Heart left ventricle (tissue), 13 donors: ENCODE results near the gene LSAMP.

ENCODE experiments used
- CTCF ChIP-seq, 12 donors: fragments of 200-600 bp; sonication (generic) in 4 of 12; IDR thresholded peaks; one replicate each; pipeline versions ENCODE4 v1.5.0 to v1.8.0; 2018 to 2022; ENCODE audit warnings: antibody characterized with exemption in 12 of 12, mild to moderate bottlenecking in 5 of 12
- POLR2A ChIP-seq, 2 donors: fragments of 450-650 bp; IDR thresholded peaks; one replicate each; pipeline ENCODE4 v1.6.1; 2017; ENCODE audit warnings: antibody characterized with exemption in 2 of 2, mild to moderate bottlenecking in 2 of 2, moderate library complexity in 2 of 2
- donor health status: ischemic (EF 13 %, LVEDD 7.1; RV severe dilation, severe dysfunction).
- donor health status: DM: no; HTN: yes; CAD: no.
- donor health status: DM: no; HTN: no; CAD: no.
- donor health status: ischemic (EF 25% LVEDD 6.9; RV normal size, moderate dysfunction).
- donor health status: ischemic (EF 25% LVEDD 5.7; RV mildly dilated, moderate dysfunction).
- donor health status: ischemic (EF 35%, LVEDD 5.7; RV mildly dilated, moderate dysfunction).
- donor health status: nonischemic (EF 11% LVEDD 7.7; RV severe dilation, severe dysfunction).
- donor health status: DM: yes; HTN: yes; CAD: no.
- donor health status: PGD.
- donor health status: ischemic (EF 29% LVEDD 5.4; RV normal size, mild dysfunction).
- donor health status: nonischemic (EF 23%, LVEDD 6.1; RV moderate dilation, normal function).

- TF ChIP-seq CTCF (IDR thresholded peaks at IDR 0.05) (no peak), POLR2A (IDR thresholded peaks at IDR 0.05) (no peak)
Measured at GRCh38 chr3:116240261-116240660, 205.0 kb downstream of the LSAMP start.
